Right lobe of liver (tissue), 6 donors: ENCODE measurements around the gene FNDC3B. TPM values are rescaled to one million over a fixed set of nuclear protein-coding genes. Genes with fewer than 3 reads are reported as not detected.
"Not testable (repeated sequence)": the region's sequence is repeated elsewhere in the genome, so short reads cannot be mapped to it uniquely, and the experiment has no call there.

Source experiments
- ATAC-seq, 4 donors: fragments of 200-7000 bp; cut with Tn5 transposase; one replicate each; pipeline ENCODE4 v1.9.1; 2020; ENCODE audit warnings: mild to moderate bottlenecking in 4 of 4, moderate library complexity in 4 of 4
- DNase-seq, 3 donors: peaks; one replicate each; pipeline ENCODE4 v3.0.0-alpha.2; 2020
- H3K27ac ChIP-seq, 3 donors: fragments of 200-600 bp; one replicate each; pipeline ENCODE4 v1.8.0; 2022
- H3K27me3 ChIP-seq, 2 donors: fragments of 200-600 bp; one replicate each; pipeline ENCODE4 v1.8.0; 2022
- H3K36me3 ChIP-seq, 4 donors: fragments of 200-600 bp; sonication (generic) in 1 of 4; one replicate each; pipeline versions ENCODE4 v1.5.1 to v1.8.0; 2017 to 2022; ENCODE audit warnings: control low read depth in 1 of 4
- H3K4me1 ChIP-seq, 4 donors: fragments of 200-600 bp; sonication (generic) in 1 of 4; one replicate each; pipeline versions ENCODE4 v1.5.1 to v1.8.0; 2017 to 2022; ENCODE audit warnings: control low read depth in 1 of 4
- H3K4me3 ChIP-seq, 3 donors: fragments of 200-600 bp; one replicate each; pipeline ENCODE4 v1.8.0; 2022
- H3K9me3 ChIP-seq, 4 donors: fragments of 200-600 bp; sonication (generic) in 1 of 4; one replicate each; pipeline versions ENCODE4 v1.5.1 to v1.8.0; 2017 to 2022; ENCODE audit warnings: control low read depth in 1 of 4
- CTCF ChIP-seq, 4 donors: fragments of 200-600 bp in 3 of 4; fragments of 450-650 bp in 1 of 4; IDR thresholded peaks; one replicate each; pipeline versions ENCODE4 v1.5.1 to v1.8.0; 2016 to 2022; ENCODE audit warnings: antibody characterized with exemption in 4 of 4, mild to moderate bottlenecking in 2 of 4
- POLR2A ChIP-seq: fragments of 450-650 bp; IDR thresholded peaks from one replicate; pipeline ENCODE4 v1.6.1; 2017; ENCODE audit warnings: antibody characterized with exemption, mild to moderate bottlenecking
- WGBS: methylation state at CpG from one replicate; pipeline ENCODE4 v1.1.6; 2018; ENCODE audit warnings: low coverage, low lambda C conversion rate; ENCODE audit not compliant: insufficient coverage; ENCODE audit errors: missing lambda C conversion rate; 5-methylcytosine and 5-hydroxymethylcytosine counted together
- intact Hi-C, 2 donors: fragments of 100-400 bp; cut with DNase I; formaldehyde crosslinking; loops; one replicate each; pipeline versions ENCODE4 v1.11.2 to v1.14.1; 2022
- total RNA-seq, 6 experiments: library from RNA; depleted of rRNA in 2 of 6; stranded (reverse); fragments of >200 nt in 2 of 6; fragmentation: NEBNext Ultra II Directional in 3 of 6; extraction: Animal tissue kit (Norgen Biotek cat#: 25700) in 3 of 6; gene quantifications; one replicate each; pipeline versions ENCODE4 v1.1.0 to v1.2.4, GENCODE V29; 2016 to 2023
- donor health status: DM: no; HTN: yes; CAD: no.
- donor health status: DM: no; HTN: no; CAD: no.
- donor health status: DM: no; HTN: no; CAD: no.
- donor health status: DM: no; HTN: yes; CAD: no.
- donor health status: DM: no; HTN: yes; CAD: no.

Gene FNDC3B
- total RNA-seq, 6 experiments from 2014 or later: 40.2 to 184 (median 63.5) TPM

GRCh38 chr3:172249039-172249438 lies 209.7 kb downstream of the FNDC3B start:
- Histone ChIP-seq H3K27ac (no peak overlapping the region), H3K9me3 (no peaks in the 10 kb centered on the region), H3K27me3 (no peaks in the 10 kb centered on the region), H3K36me3 (peaks cover 0 to 15% (median 7%) of the 10 kb centered on the region in 4 donors), H3K4me1 (peaks cover 0 to 12% (median 3%) of the 10 kb centered on the region in 4 donors), H3K4me3 (no peak overlapping the region)
- intact Hi-C loops: no loop called here
- no peak for TF ChIP-seq CTCF (IDR thresholded peaks at IDR 0.05)
- no peak for TF ChIP-seq POLR2A
- WGBS: 80% methylated on average over 1 of the region's 1 CpG
- DNase-seq: no peak
- no peak for ATAC-seq

- H3K36me3 ChIP-seq: peaks cover 0 to 15% (median 7%) of the 10 kb centered on the region in 4 donors
- H3K4me3 ChIP-seq: no peak overlapping the region
- H3K4me1 ChIP-seq: peaks cover 0 to 13% (median 2%) of the 10 kb centered on the region in 4 donors
- DNase-seq (no peak), ATAC-seq (no peak)
- intact Hi-C loops: no loop called here
- 98% methylated on average over 13 of the region's 13 CpGs for WGBS
- H3K27me3 ChIP-seq: no peaks in the 10 kb centered on the region
- no peak overlapping the region for H3K27ac ChIP-seq
- H3K9me3 ChIP-seq: no peaks in the 10 kb centered on the region
- TF ChIP-seq CTCF (IDR thresholded peaks at IDR 0.05): no peak
- no peak for TF ChIP-seq POLR2A
Observed at GRCh38 chr3:172251211-172251610, 211.8 kb downstream of the FNDC3B start.

- ATAC-seq: no peak
- no peak for DNase-seq
- Histone ChIP-seq H3K36me3 (peaks cover 0 to 15% (median 7%) of the 10 kb centered on the region in 4 donors), H3K27ac (no peak overlapping the region), H3K4me3 (no peak overlapping the region), H3K27me3 (no peaks in the 10 kb centered on the region), H3K9me3 (no peaks in the 10 kb centered on the region), H3K4me1 (peaks cover 0 to 19% (median 5%) of the 10 kb centered on the region in 4 donors)
- intact Hi-C loops: no loop called here
- no peak for TF ChIP-seq POLR2A
- 94% methylated on average over 4 of the region's 5 CpGs for WGBS
Observed at GRCh38 chr3:172253200-172253599, 213.8 kb downstream of the FNDC3B start.

GRCh38 chr3:172254542-172254941 lies 215.2 kb downstream of the FNDC3B start:
- WGBS: 100% methylated on average over 1 of the region's 1 CpG
- ATAC-seq (peak in 1 of 4 donors; percentile 33), DNase-seq (no peak)
- intact Hi-C loops: no loop called here
- TF ChIP-seq CTCF (IDR thresholded peaks at IDR 0.05): no peak
- no peak for TF ChIP-seq POLR2A
- no peak overlapping the region for H3K4me3 ChIP-seq
- H3K36me3 ChIP-seq: peaks cover 0 to 15% (median 7%) of the 10 kb centered on the region in 4 donors
- no peaks in the 10 kb centered on the region for H3K9me3 ChIP-seq
- peaks cover 0 to 23% (median 5%) of the 10 kb centered on the region in 4 donors for H3K4me1 ChIP-seq
- H3K27ac ChIP-seq: no peak overlapping the region
- no peaks in the 10 kb centered on the region for H3K27me3 ChIP-seq

- H3K27me3 ChIP-seq, DNase-seq, ATAC-seq, H3K9me3 ChIP-seq, H3K4me3 ChIP-seq, intact Hi-C loops: not testable (repeated sequence)
- peaks cover 0 to 15% (median 7%) of the 10 kb centered on the region in 4 donors for H3K36me3 ChIP-seq
- WGBS: 80% methylated on average over 9 of the region's 10 CpGs
- peaks cover 0 to 28% (median 5%) of the 10 kb centered on the region in 4 donors for H3K4me1 ChIP-seq
- peak overlapping the region in 2 of 3 donors; percentile 60 to 70 for H3K27ac ChIP-seq
Observed at GRCh38 chr3:172255321-172255720, 215.9 kb downstream of the FNDC3B start.
